Right cardiac atrium (tissue), 5 donors: Measurements from ENCODE around the gene HOOK1. TPM values are rescaled to one million over a fixed set of nuclear protein-coding genes. Genes with fewer than 3 reads are reported as not detected.
"Not testable (repeated sequence)": the region's sequence is repeated elsewhere in the genome, so short reads cannot be mapped to it uniquely, and the experiment has no call there.

Experiments
- ATAC-seq, 2 donors: fragments of 200-7000 bp; cut with Tn5 transposase; one replicate each; pipeline versions ENCODE4 v1.8.0 to v1.9.1; 2020; ENCODE audit warnings: moderate library complexity in 2 of 2, mild to moderate bottlenecking in 1 of 2
- DNase-seq, 3 donors: peaks; one replicate each; pipeline ENCODE4 v3.0.0-alpha.2; 2020
- H3K27ac ChIP-seq: one replicate; pipeline ENCODE4 v1.5.1; 2013; ENCODE audit warnings: mild to moderate bottlenecking, low read length, control low read depth, moderate library complexity
- H3K27me3 ChIP-seq: one replicate; pipeline ENCODE4 v1.6.1; 2013; ENCODE audit not compliant: control insufficient read depth, insufficient read depth
- H3K4me1 ChIP-seq: one replicate; pipeline ENCODE4 v1.6.1; 2013; ENCODE audit warnings: low read length; ENCODE audit not compliant: control insufficient read depth, insufficient read depth
- H3K4me3 ChIP-seq: one replicate; pipeline ENCODE4 v1.5.1; 2013; ENCODE audit warnings: low read length, control low read depth
- H3K9me3 ChIP-seq: one replicate; pipeline ENCODE4 v1.6.1; 2013; ENCODE audit warnings: low read length; ENCODE audit not compliant: control insufficient read depth
- WGBS: extraction: QIAGEN DNeasy Blood & Tissue Kit; methylation state at CpG from one replicate; pipeline ENCODE4 v1.1.7; 2013; 5-methylcytosine and 5-hydroxymethylcytosine counted together
- intact Hi-C, 4 donors: fragments of 100-400 bp; cut with DNase I; formaldehyde crosslinking; loops; one replicate each; pipeline versions ENCODE4 v1.11.0 to v1.14.0; 2022 to 2023
- polyA plus RNA-seq: library from polyadenylated mRNA; stranded (reverse); fragments of 200-250 nt; gene quantifications from one replicate; pipeline ENCODE4 v1.2.3, GENCODE V29; 2013
- total RNA-seq, 4 donors: library from RNA; stranded (reverse); fragmentation: NEBNext Ultra II Directional; extraction: Animal tissue kit (Norgen Biotek cat#: 25700); gene quantifications; one replicate each; pipeline ENCODE4 v1.2.1, GENCODE V29; 2021
- donor health status: healthy with polysubstance abuse.
- donor health status: DM: no; HTN: yes; CAD: no.
- donor health status: DM: no; HTN: no; CAD: no.
- donor health status: DM: no; HTN: yes; CAD: no; lungs with severe emphysema.
- donor health status: DM: yes; HTN: yes; CAD: no.

HOOK1 gene
- total and polyA plus RNA-seq, 5 donors: 3.9 to 12.0 (median 9.6) TPM

DNA sequence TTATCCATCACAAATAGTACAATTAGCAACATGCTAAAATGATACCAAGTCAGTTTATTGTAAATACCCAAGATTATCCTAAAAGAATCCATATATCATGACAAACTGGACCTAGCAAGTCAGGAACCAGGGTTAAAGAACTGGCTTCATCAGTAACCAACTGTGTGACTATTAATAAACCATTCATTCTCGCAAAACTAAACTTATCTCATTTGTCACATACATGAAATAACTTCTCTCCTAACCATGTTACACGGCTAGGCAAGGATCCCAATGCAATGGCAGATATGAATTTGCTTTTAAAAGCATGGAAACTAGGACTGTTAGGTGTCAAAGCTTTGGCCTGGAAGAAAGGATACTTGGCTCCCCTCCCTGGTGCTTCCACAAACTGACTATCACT is 82.4 kb downstream of the HOOK1 start:
- intact Hi-C loops: no loop called here
- ATAC-seq: no peak
- 45% methylated on average over 2 of the region's 2 CpGs for WGBS

DNA sequence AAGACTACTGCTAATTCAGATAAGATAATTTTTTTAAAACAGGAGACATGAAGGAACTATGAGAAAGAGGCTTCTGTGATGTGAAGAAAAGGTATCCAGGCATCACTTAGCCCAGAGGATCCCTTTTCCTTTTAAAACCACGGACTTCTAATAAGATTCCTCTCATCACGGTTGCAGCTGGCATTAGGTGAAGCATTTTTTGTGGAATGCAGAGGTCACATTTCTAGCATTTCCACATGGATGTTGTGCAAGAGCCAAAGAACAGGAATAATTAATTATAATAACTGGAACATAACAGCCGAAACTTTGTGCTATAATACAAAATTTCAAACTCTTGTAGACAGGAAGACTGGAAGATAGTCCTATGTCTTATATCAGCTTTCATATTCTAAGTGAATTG is 84.2 kb downstream of the HOOK1 start:
- Histone ChIP-seq H3K9me3 (no peaks in the 10 kb centered on the region), H3K27me3 (no peaks in the 10 kb centered on the region), H3K4me1 (no peaks in the 10 kb centered on the region), H3K4me3 (no peak overlapping the region), H3K27ac (no peak overlapping the region)
- WGBS: 40% methylated on average over 3 of the region's 3 CpGs
- ATAC-seq (no peak), DNase-seq (no peak)
- intact Hi-C loops: no loop called here

More for the DNA sequence above, 82.4 kb downstream of the HOOK1 start:
- Histone ChIP-seq H3K4me1 (no peaks in the 10 kb centered on the region), H3K9me3 (no peaks in the 10 kb centered on the region), H3K27me3 (no peaks in the 10 kb centered on the region), H3K4me3 (no peak overlapping the region), H3K27ac (no peak overlapping the region)
- no peak for DNase-seq

DNA sequence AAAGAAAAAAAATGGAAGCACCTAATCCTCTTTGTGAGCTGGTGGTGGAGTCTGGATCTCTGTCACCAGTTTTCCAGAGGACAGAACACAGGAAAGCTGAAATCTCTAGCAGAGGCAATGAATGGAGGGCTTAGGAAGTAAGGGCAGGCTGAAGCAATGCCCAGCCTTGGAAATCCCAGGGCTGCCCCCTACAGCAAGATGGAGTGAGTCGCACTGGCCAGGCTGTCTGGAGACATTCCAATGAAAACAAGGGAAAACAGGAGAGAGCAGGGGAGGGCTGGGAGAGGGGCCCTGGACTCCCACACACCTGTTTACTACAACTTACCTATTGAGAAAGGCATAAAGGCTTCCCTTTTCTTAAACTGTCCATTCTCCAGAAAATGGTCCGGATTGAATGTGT is 85.9 kb downstream of the HOOK1 start:
- no peaks in the 10 kb centered on the region for H3K9me3 ChIP-seq
- no peak overlapping the region for H3K4me3 ChIP-seq
- no peak overlapping the region for H3K27ac ChIP-seq
- ATAC-seq (no peak), DNase-seq (no peak)
- H3K27me3 ChIP-seq: no peaks in the 10 kb centered on the region
- 78% methylated on average over 2 of the region's 2 CpGs for WGBS
- no peaks in the 10 kb centered on the region for H3K4me1 ChIP-seq
- intact Hi-C loops: no loop called here

DNA sequence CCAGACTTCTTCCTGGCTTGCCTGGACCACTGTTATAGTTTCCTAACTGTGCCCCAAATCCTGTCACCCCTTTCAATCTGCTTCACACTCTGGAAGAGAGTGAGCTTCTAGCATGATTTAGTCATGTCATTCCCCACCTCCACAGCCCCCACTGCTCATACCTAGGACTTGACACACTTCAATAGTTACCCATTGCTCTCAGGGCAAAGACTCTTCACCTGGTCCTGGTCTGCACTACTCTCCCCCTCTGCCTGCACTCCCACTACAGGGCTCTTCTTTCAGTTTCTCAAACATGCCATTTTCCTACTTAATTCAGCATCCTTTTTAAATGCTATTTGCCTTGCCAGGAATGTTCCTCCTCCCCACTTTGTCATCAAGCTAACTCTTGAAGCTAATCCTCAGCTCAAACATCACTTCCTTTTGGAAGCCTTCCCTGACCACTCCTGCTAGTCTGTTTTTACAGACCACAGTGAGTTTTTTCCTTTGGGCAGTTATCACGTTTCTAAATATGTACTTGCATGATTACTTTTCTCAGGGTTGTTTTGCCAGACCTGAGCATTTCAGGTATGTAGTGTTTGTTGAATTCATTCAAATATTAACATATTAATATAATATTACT is 87.1 kb downstream of the HOOK1 start:
- 15% methylated on average over 1 of the region's 1 CpG for WGBS
- Histone ChIP-seq H3K4me1 (no peaks in the 10 kb centered on the region), H3K4me3 (no peak overlapping the region), H3K27me3 (no peaks in the 10 kb centered on the region), H3K9me3 (no peaks in the 10 kb centered on the region), H3K27ac (no peak overlapping the region)
- intact Hi-C loops: no loop called here
- ATAC-seq (no peak), DNase-seq (no peak)

- DNase-seq (no peak), ATAC-seq (no peak)
- no peaks in the 10 kb centered on the region for H3K4me1 ChIP-seq
- H3K27ac ChIP-seq: no peak overlapping the region
- H3K27me3 ChIP-seq: no peaks in the 10 kb centered on the region
- intact Hi-C loops: no loop called here
- H3K4me3 ChIP-seq: no peak overlapping the region
- 48% methylated on average over 9 of the region's 9 CpGs for WGBS
- H3K9me3 ChIP-seq: no peaks in the 10 kb centered on the region
Measured at GRCh38 chr1:59903141-59903754, 88.5 kb downstream of the HOOK1 start.

DNA sequence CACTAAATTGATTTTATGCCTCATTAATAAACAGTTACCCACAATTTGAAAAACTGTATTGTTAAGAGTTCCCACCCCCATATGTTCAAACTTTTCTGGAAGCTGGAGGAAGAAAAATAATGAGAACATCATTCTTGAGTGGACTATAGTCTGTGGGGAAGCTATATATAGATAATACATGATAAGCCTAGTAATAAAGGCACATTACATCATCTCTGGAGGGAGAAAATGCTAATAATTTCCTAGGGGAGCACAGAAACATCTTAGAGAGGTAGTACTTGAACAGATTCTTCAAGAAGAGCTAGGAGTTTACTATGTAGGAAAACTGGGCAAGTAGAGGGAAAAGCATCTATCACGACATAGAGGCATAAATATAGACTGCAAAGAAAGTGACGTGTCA is 92.2 kb downstream of the HOOK1 start:
- Histone ChIP-seq H3K9me3 (no peaks in the 10 kb centered on the region), H3K4me3 (no peak overlapping the region), H3K27ac (no peak overlapping the region), H3K4me1 (no peaks in the 10 kb centered on the region), H3K27me3 (no peaks in the 10 kb centered on the region)
- DNase-seq (no peak), ATAC-seq (no peak)
- intact Hi-C loops: no loop called here
- WGBS: 33% methylated on average over 2 of the region's 2 CpGs

DNA sequence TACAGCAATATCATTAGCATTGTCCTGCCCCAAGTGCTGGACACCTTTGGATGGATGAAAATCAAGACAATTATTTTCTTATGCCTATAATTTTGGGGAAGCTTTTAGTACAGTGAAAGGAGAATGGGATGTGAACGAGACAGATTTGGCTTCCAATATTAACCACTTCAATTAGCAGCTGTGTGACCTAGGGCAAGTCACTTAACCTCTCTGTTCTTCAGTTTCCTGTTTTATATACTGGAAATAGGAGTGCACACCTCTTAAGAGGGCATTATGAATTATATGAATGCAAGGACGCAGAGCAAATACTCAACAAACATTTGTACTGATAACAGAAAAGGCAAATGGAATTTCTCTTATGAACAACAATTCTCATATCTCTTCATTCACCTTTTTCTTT is 93.3 kb downstream of the HOOK1 start:
- H3K27ac ChIP-seq: no peak overlapping the region
- intact Hi-C loops: no loop called here
- H3K4me3 ChIP-seq: no peak overlapping the region
- 76% methylated on average over 2 of the region's 2 CpGs for WGBS
- H3K27me3 ChIP-seq: no peaks in the 10 kb centered on the region
- H3K4me1 ChIP-seq: no peaks in the 10 kb centered on the region
- H3K9me3 ChIP-seq: no peaks in the 10 kb centered on the region
- ATAC-seq: no peak
- DNase-seq: no peak

GRCh38 chr1:59908682-59909081 is 93.9 kb downstream of the HOOK1 start:
- intact Hi-C loops: no loop called here
- H3K4me1 ChIP-seq: no peaks in the 10 kb centered on the region
- no peak overlapping the region for H3K27ac ChIP-seq
- no peak for ATAC-seq
- whole genome bisulfite sequencing: 98% methylated on average over 2 of the region's 2 CpGs
- H3K9me3 ChIP-seq: no peaks in the 10 kb centered on the region
- DNase-seq: no peak
- H3K4me3 ChIP-seq: no peak overlapping the region
- no peaks in the 10 kb centered on the region for H3K27me3 ChIP-seq

DNA sequence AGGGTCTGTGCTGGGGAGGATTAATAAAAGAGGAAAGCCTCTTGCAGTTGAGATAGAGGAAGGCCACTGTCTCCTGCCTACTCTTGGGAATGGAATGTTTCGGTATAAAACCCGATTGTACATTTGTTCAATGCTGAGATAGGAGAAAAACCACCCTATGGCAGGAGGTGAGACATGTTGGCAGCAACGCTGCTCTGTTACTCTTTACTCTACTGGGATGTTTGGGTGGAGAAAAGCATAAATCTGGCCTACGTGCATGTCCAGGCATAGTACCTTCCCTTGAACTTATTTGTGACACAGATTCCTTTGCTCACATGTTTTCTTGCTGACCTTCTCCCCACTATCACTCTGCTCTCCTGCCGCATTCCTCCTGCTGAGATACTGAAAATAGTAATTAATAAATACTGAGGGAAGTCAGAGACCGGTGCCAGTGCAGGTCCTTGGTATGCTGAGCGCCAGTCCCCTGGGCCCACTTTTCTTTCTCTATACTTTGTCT is 100.1 kb downstream of the HOOK1 start:
- H3K4me1 ChIP-seq, H3K27me3 ChIP-seq, H3K4me3 ChIP-seq, H3K9me3 ChIP-seq, ATAC-seq, intact Hi-C loops, DNase-seq: not testable (repeated sequence)
- whole genome bisulfite sequencing: 72% methylated on average over 7 of the region's 7 CpGs
- peak overlapping the region; percentile 17 for H3K27ac ChIP-seq

DNA sequence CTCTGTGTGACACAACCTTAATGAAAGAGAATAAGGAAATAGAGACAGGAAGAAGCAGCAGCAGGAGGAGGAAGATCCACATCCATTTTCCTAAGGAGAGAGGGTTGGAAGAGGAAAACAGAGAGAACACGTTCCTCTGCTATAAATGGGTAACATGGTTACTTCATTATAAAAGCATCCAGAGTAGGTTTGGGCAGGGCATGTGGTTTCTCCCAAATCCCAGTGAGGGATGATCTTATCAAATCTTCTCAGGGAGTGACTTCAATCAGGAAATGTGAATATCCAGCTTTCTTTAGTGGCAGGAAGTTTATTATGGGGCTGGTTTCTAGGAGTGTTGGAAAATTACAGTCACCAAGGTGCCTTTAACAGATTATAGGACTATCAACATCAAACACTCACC is 100.8 kb downstream of the HOOK1 start:
- no peaks in the 10 kb centered on the region for H3K9me3 ChIP-seq
- intact Hi-C loops: no loop called here
- WGBS: 30% methylated on average over 1 of the region's 1 CpG
- H3K4me3 ChIP-seq: no peak overlapping the region
- ATAC-seq (no peak), DNase-seq (no peak)
- H3K27ac ChIP-seq: peak overlapping the region; percentile 40
- peaks cover 6% of the 10 kb centered on the region for H3K4me1 ChIP-seq
- H3K27me3 ChIP-seq: no peaks in the 10 kb centered on the region

GRCh38 chr1:59917026-59917784 is 102.5 kb downstream of the HOOK1 start:
- 83% methylated on average over 10 of the region's 10 CpGs for WGBS
- intact Hi-C loops: no loop called here
- Histone ChIP-seq H3K27ac (peak overlapping the region; percentile 56), H3K4me3 (no peak overlapping the region), H3K4me1 (peaks cover 6% of the 10 kb centered on the region), H3K9me3 (no peaks in the 10 kb centered on the region), H3K27me3 (no peaks in the 10 kb centered on the region)
- DNase-seq (no peak), ATAC-seq (no peak)
